ENCODE results near the gene ABCD3. TPM values are rescaled to one million over a fixed set of nuclear protein-coding genes. Genes with fewer than 3 reads are reported as not detected.

Gene ABCD3
- total RNA-seq, 4 donors from 2014 or later: 37.9 to 90.2 (median 51.9) TPM

Other genes starting within 250 kb of the ABCD3 start
- gene ARHGAP29, start 180.8 kb upstream of the ABCD3 start, total RNA-seq: 10 to 100 TPM; 45.9 to 80.4 (median 50.1) TPM
- gene F3, start 123.4 kb downstream of the ABCD3 start, total RNA-seq: 100 to 1,000 TPM in 3 of 4 donors, 10 to 100 TPM in 1; 65.6 to 166 (median 139) TPM

Measured in tibial nerve (tissue), 4 donors.